ENCODE results near the gene ZNF618. TPM values are rescaled to one million over a fixed set of nuclear protein-coding genes. Genes with fewer than 3 reads are reported as not detected.

Gene ZNF618
- total RNA-seq, 1 donor from 2014 or later: 7.4 TPM

- intact Hi-C loops (cut with DNase I): no loop called here
- TF ChIP-seq CTCF (IDR thresholded peaks at IDR 0.05) (no peak), POLR2A (IDR thresholded peaks at IDR 0.05) (no peak), POLR2AphosphoS5 (IDR thresholded peaks at IDR 0.05; ENCODE audit: insufficient read depth in 1 of 2, low read depth in 1 of 2) (peak in 1 of 2 donors; percentile 9)
- Histone ChIP-seq H3K36me3 (no peaks in the 10 kb centered on the region), H3K9me3 (no peaks in the 10 kb centered on the region), H3K27ac (no peak overlapping the region), H3K27me3 (no peaks in the 10 kb centered on the region), H3K4me1 (peaks cover 30% of the 10 kb centered on the region), H3K4me3 (no peak overlapping the region)
- DNase-seq (ENCODE audit: extremely low spot score in 2 of 2): no peak
These were observed 196.4 kb downstream of the ZNF618 start for GRCh38 chr9:114072184-114073140.

- Histone ChIP-seq H3K4me3 (no peak overlapping the region), H3K36me3 (no peaks in the 10 kb centered on the region), H3K4me1 (peaks cover 24% of the 10 kb centered on the region), H3K9me3 (no peaks in the 10 kb centered on the region), H3K27ac (no peak overlapping the region), H3K27me3 (no peaks in the 10 kb centered on the region)
- DNase-seq (ENCODE audit: extremely low spot score in 2 of 2): no peak
- TF ChIP-seq POLR2A (IDR thresholded peaks at IDR 0.05) (no peak), POLR2AphosphoS5 (IDR thresholded peaks at IDR 0.05; ENCODE audit: insufficient read depth in 1 of 2, low read depth in 1 of 2) (no peak), CTCF (IDR thresholded peaks at IDR 0.05) (no peak)
- intact Hi-C loops (cut with DNase I): no loop called here
These were observed 199.5 kb downstream of the ZNF618 start for GRCh38 chr9:114075602-114076001.

- no peaks in the 10 kb centered on the region for H3K36me3 ChIP-seq
- no peak overlapping the region for H3K27ac ChIP-seq
- no peak for TF ChIP-seq CTCF (IDR thresholded peaks at IDR 0.05)
- TF ChIP-seq POLR2AphosphoS5 (IDR thresholded peaks at IDR 0.05; ENCODE audit: insufficient read depth in 1 of 2, low read depth in 1 of 2): no peak
- TF ChIP-seq POLR2A (IDR thresholded peaks at IDR 0.05): no peak
- no peak for DNase-seq (ENCODE audit: extremely low spot score in 2 of 2)
- H3K4me3 ChIP-seq: no peak overlapping the region
- intact Hi-C loops (cut with DNase I): no loop called here
- no peaks in the 10 kb centered on the region for H3K9me3 ChIP-seq
- peaks cover 15% of the 10 kb centered on the region for H3K4me1 ChIP-seq
- no peaks in the 10 kb centered on the region for H3K27me3 ChIP-seq
These were observed 200.4 kb downstream of the ZNF618 start for GRCh38 chr9:114076237-114077161.

- Histone ChIP-seq H3K27me3 (no peaks in the 10 kb centered on the region), H3K4me3 (no peak overlapping the region), H3K4me1 (peaks cover 8% of the 10 kb centered on the region)
These were observed 201.2 kb downstream of the ZNF618 start for GRCh38 chr9:114077162-114077837.

More at GRCh38 chr9:114077162-114077837, 201.2 kb downstream of the ZNF618 start:
- Histone ChIP-seq H3K36me3 (no peaks in the 10 kb centered on the region), H3K27ac (no peak overlapping the region), H3K9me3 (no peaks in the 10 kb centered on the region)
- TF ChIP-seq POLR2AphosphoS5 (IDR thresholded peaks at IDR 0.05; ENCODE audit: insufficient read depth in 1 of 2, low read depth in 1 of 2): no peak
- TF ChIP-seq CTCF (IDR thresholded peaks at IDR 0.05): no peak
- intact Hi-C loops (cut with DNase I): no loop called here
- DNase-seq (ENCODE audit: extremely low spot score in 2 of 2): no peak

Data from vagina (tissue), 2 donors.